ENCODE measurements around the gene CELF3. TPM values are rescaled to one million over a fixed set of nuclear protein-coding genes. Genes with fewer than 3 reads are reported as not detected.

Gene CELF3
- total RNA-seq, 2 experiments from 2014 or later: not detected

GRCh38 chr1:151718666-151719065, 2.1 kb upstream of the CELF3 start:
- CTCF ChIA-PET: no interaction called here
- intact Hi-C loops (cut with micrococcal nuclease): loop anchor here (5.0 kb wide), 1 partner anchor 119 kb away; the partner anchor contains the start of gene C2CD4D
- DNase-seq: no peak
- H3K27me3 Mint-ChIP-seq (ENCODE audit: low read depth): peaks cover 63% of the 10 kb centered on the region
- H3K4me3 Mint-ChIP-seq: no peak overlapping the region
- H3K4me1 Mint-ChIP-seq (ENCODE audit: low read depth): peaks cover 19% of the 10 kb centered on the region
- no peak overlapping the region for H3K27ac Mint-ChIP-seq
- H3K9me3 Mint-ChIP-seq: no peaks in the 10 kb centered on the region
- no peaks in the 10 kb centered on the region for H3K36me3 Mint-ChIP-seq (ENCODE audit: low read depth)

- H3K27me3 Mint-ChIP-seq (ENCODE audit: low read depth): peaks cover 63% of the 10 kb centered on the region
- H3K36me3 Mint-ChIP-seq (ENCODE audit: low read depth): no peaks in the 10 kb centered on the region
- H3K4me1 Mint-ChIP-seq (ENCODE audit: low read depth): peaks cover 19% of the 10 kb centered on the region
- H3K4me3 Mint-ChIP-seq: no peak overlapping the region
- intact Hi-C loops (cut with micrococcal nuclease): loop anchor here (5.0 kb wide), 1 partner anchor 119 kb away; the partner anchor contains the start of gene C2CD4D
- no peak overlapping the region for H3K27ac Mint-ChIP-seq
- no peak for DNase-seq
- no peaks in the 10 kb centered on the region for H3K9me3 Mint-ChIP-seq
- CTCF ChIA-PET: interaction anchor here (1.6 kb wide), 1 partner anchor 17 kb away, joined by 3 read pairs; no protein-coding TSS in a partner anchor
Observed at GRCh38 chr1:151718011-151718431, 1.4 kb upstream of the CELF3 start.

GRCh38 chr1:151716405-151716762, 219 bp downstream of the CELF3 start:
- Mint-ChIP-seq H3K9me3 (no peaks in the 10 kb centered on the region), H3K36me3 (ENCODE audit: low read depth) (no peaks in the 10 kb centered on the region), H3K27ac (no peak overlapping the region), H3K27me3 (ENCODE audit: low read depth) (peaks cover 59% of the 10 kb centered on the region), H3K4me3 (no peak overlapping the region), H3K4me1 (ENCODE audit: low read depth) (peaks cover 12% of the 10 kb centered on the region)
- DNase-seq: no peak
- CTCF ChIA-PET: no interaction called here
- intact Hi-C loops (cut with micrococcal nuclease): loop anchor here (5.0 kb wide), 1 partner anchor 121 kb away; the partner anchor contains the start of gene C2CD4D

- Mint-ChIP-seq H3K9me3 (no peaks in the 10 kb centered on the region), H3K27me3 (ENCODE audit: low read depth) (peaks cover 58% of the 10 kb centered on the region), H3K36me3 (ENCODE audit: low read depth) (no peaks in the 10 kb centered on the region), H3K4me3 (no peak overlapping the region), H3K4me1 (ENCODE audit: low read depth) (peaks cover 9% of the 10 kb centered on the region), H3K27ac (no peak overlapping the region)
- intact Hi-C loops (cut with micrococcal nuclease): loop anchor here (5.0 kb wide), 1 partner anchor 121 kb away; the partner anchor contains the start of gene C2CD4D
- DNase-seq: no peak
- CTCF ChIA-PET: interaction anchor here (1.6 kb wide), 1 partner anchor 18 kb away, joined by 6 read pairs; no protein-coding TSS in a partner anchor
Observed at GRCh38 chr1:151715726-151716404, 738 bp downstream of the CELF3 start.

GRCh38 chr1:151714820-151715725, 1.5 kb downstream of the CELF3 start:
- peaks cover 50% of the 10 kb centered on the region for H3K27me3 Mint-ChIP-seq (ENCODE audit: low read depth)

GRCh38 chr1:151713874-151714273, 2.7 kb downstream of the CELF3 start:
- H3K27ac Mint-ChIP-seq: no peak overlapping the region
- no peaks in the 10 kb centered on the region for H3K36me3 Mint-ChIP-seq (ENCODE audit: low read depth)
- H3K9me3 Mint-ChIP-seq: no peaks in the 10 kb centered on the region
- peaks cover 5% of the 10 kb centered on the region for H3K4me1 Mint-ChIP-seq (ENCODE audit: low read depth)
- intact Hi-C loops (cut with micrococcal nuclease): no loop called here
- CTCF ChIA-PET: no interaction called here
- no peak for DNase-seq
- no peak overlapping the region for H3K4me3 Mint-ChIP-seq
- H3K27me3 Mint-ChIP-seq (ENCODE audit: low read depth): peaks cover 45% of the 10 kb centered on the region

More at GRCh38 chr1:151714820-151715725, 1.5 kb downstream of the CELF3 start:
- H3K27ac Mint-ChIP-seq: no peak overlapping the region
- CTCF ChIA-PET: interaction anchor here (1.6 kb wide), 1 partner anchor 18 kb away, joined by 6 read pairs; no protein-coding TSS in a partner anchor
- H3K9me3 Mint-ChIP-seq: no peaks in the 10 kb centered on the region
- H3K4me3 Mint-ChIP-seq: no peak overlapping the region
- intact Hi-C loops (cut with micrococcal nuclease): loop anchor here (5.0 kb wide), 1 partner anchor 122 kb away; the partner anchor contains the start of gene C2CD4D
- peaks cover 5% of the 10 kb centered on the region for H3K4me1 Mint-ChIP-seq (ENCODE audit: low read depth)
- DNase-seq: no peak
- H3K36me3 Mint-ChIP-seq (ENCODE audit: low read depth): no peaks in the 10 kb centered on the region

GRCh38 chr1:151713044-151713443, 3.6 kb downstream of the CELF3 start:
- Mint-ChIP-seq H3K27me3 (ENCODE audit: low read depth) (peaks cover 39% of the 10 kb centered on the region), H3K9me3 (no peaks in the 10 kb centered on the region), H3K4me1 (ENCODE audit: low read depth) (peaks cover 5% of the 10 kb centered on the region), H3K27ac (no peak overlapping the region), H3K4me3 (no peak overlapping the region), H3K36me3 (ENCODE audit: low read depth) (no peaks in the 10 kb centered on the region)
- no peak for DNase-seq
- intact Hi-C loops (cut with micrococcal nuclease): no loop called here
- CTCF ChIA-PET: no interaction called here

- H3K27ac Mint-ChIP-seq: no peak overlapping the region
- peaks cover 3% of the 10 kb centered on the region for H3K4me1 Mint-ChIP-seq (ENCODE audit: low read depth)
- CTCF ChIA-PET: no interaction called here
Observed at GRCh38 chr1:151711951-151712350, 4.7 kb downstream of the CELF3 start.

GRCh38 chr1:151711044-151711800, 5.4 kb downstream of the CELF3 start:
- Mint-ChIP-seq H3K36me3 (ENCODE audit: low read depth) (no peaks in the 10 kb centered on the region), H3K27ac (no peak overlapping the region), H3K4me1 (ENCODE audit: low read depth) (no peaks in the 10 kb centered on the region), H3K9me3 (no peaks in the 10 kb centered on the region), H3K4me3 (no peak overlapping the region), H3K27me3 (ENCODE audit: low read depth) (peaks cover 24% of the 10 kb centered on the region)
- CTCF ChIA-PET: interaction anchor here (1.0 kb wide), 1 partner anchor 9 kb away, joined by 3 read pairs; no protein-coding TSS in a partner anchor
- intact Hi-C loops (cut with micrococcal nuclease): no loop called here
- no peak for DNase-seq

More at GRCh38 chr1:151711951-151712350, 4.7 kb downstream of the CELF3 start:
- Mint-ChIP-seq H3K4me3 (no peak overlapping the region), H3K36me3 (ENCODE audit: low read depth) (no peaks in the 10 kb centered on the region), H3K27me3 (ENCODE audit: low read depth) (peaks cover 28% of the 10 kb centered on the region), H3K9me3 (no peaks in the 10 kb centered on the region)
- no peak for DNase-seq
- intact Hi-C loops (cut with micrococcal nuclease): no loop called here

- H3K36me3 Mint-ChIP-seq (ENCODE audit: low read depth): no peaks in the 10 kb centered on the region
- peaks cover 15% of the 10 kb centered on the region for H3K27me3 Mint-ChIP-seq (ENCODE audit: low read depth)
- DNase-seq: peak; percentile 22
- H3K4me3 Mint-ChIP-seq: no peak overlapping the region
- H3K27ac Mint-ChIP-seq: no peak overlapping the region
- H3K4me1 Mint-ChIP-seq (ENCODE audit: low read depth): no peaks in the 10 kb centered on the region
- no peaks in the 10 kb centered on the region for H3K9me3 Mint-ChIP-seq
- CTCF ChIA-PET: interaction anchor here (1.0 kb wide), 1 partner anchor 9 kb away, joined by 3 read pairs; no protein-coding TSS in a partner anchor
- intact Hi-C loops (cut with micrococcal nuclease): no loop called here
Observed at GRCh38 chr1:151710187-151710840, 6.3 kb downstream of the CELF3 start.

- no peak for DNase-seq
- CTCF ChIA-PET: no interaction called here
- H3K27ac Mint-ChIP-seq: no peak overlapping the region
- intact Hi-C loops (cut with micrococcal nuclease): no loop called here
- peaks cover 7% of the 10 kb centered on the region for H3K27me3 Mint-ChIP-seq (ENCODE audit: low read depth)
- no peaks in the 10 kb centered on the region for H3K36me3 Mint-ChIP-seq (ENCODE audit: low read depth)
- H3K4me1 Mint-ChIP-seq (ENCODE audit: low read depth): no peaks in the 10 kb centered on the region
- H3K9me3 Mint-ChIP-seq: no peaks in the 10 kb centered on the region
- no peak overlapping the region for H3K4me3 Mint-ChIP-seq
Observed at GRCh38 chr1:151708891-151709290, 7.7 kb downstream of the CELF3 start.

Measured in activated naive CD4-positive, alpha-beta T cell treated with anti-CD3 and anti-CD28 coated beads for 36 hours (primary cell).